Stimulated activated effector memory CD8-positive, alpha-beta T cell treated with anti-CD3 and anti-CD28 coated beads, Interleukin-12 subunit alpha, Interleukin-12 subunit beta, amount 100 ng/mL, for 72 hours (primary cell): ENCODE data around the gene PEX13.
"Not testable (repeated sequence)": the region's sequence is repeated elsewhere in the genome, so short reads cannot be mapped to it uniquely, and the experiment has no call there.

ENCODE experiments used
- ATAC-seq: fragments of 150-1000 bp; cut with Tn5 transposase; 2 replicates; pipeline ENCODE4 v1.10.0; 2021
- DNase-seq, 2 donors: peaks; one replicate each; pipeline ENCODE4 v3.0.0; 2021 to 2022; ENCODE audit warnings: low spot score in 2 of 2
- H3K27ac Mint-ChIP-seq: one replicate; pipeline ENCODE4 v1.8.0; 2022; ENCODE audit warnings: mild to moderate bottlenecking, mixed read lengths
- H3K36me3 Mint-ChIP-seq: one replicate; pipeline ENCODE4 v1.8.0; 2022; ENCODE audit warnings: mild to moderate bottlenecking, mixed read lengths
- H3K4me1 Mint-ChIP-seq: one replicate; pipeline ENCODE4 v1.8.0; 2022; ENCODE audit warnings: mixed read lengths
- H3K4me3 Mint-ChIP-seq: one replicate; pipeline ENCODE4 v1.8.0; 2022; ENCODE audit warnings: mild to moderate bottlenecking, mixed read lengths
- H3K9me3 Mint-ChIP-seq: one replicate; pipeline ENCODE4 v1.8.0; 2022; ENCODE audit warnings: mixed read lengths

Gene PEX13

DNA sequence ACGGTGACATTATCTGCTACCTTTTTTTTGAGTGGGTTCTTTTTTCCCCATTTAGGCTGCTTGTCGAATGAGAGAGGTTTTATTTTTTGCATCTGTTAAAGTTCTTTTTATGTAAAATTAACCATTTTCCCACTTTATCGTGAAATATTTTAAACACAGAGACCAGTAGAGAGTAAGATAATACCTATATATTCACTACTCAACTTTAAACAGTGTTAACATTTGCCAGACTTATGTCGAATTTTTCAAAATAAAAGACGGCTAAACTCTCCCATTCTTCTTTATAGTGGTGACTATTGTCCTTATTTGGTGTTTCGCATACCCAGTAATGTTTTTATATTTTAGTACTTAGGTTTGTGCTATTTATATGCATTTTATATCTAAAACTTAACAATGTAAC lies 1.3 kb downstream of the PEX13 start:
- ATAC-seq (no peak), DNase-seq (no peak)
- peaks cover 22% of the 10 kb centered on the region for H3K4me1 Mint-ChIP-seq
- peak overlapping the region; percentile 93 for H3K4me3 Mint-ChIP-seq
- no peak overlapping the region for H3K27ac Mint-ChIP-seq
- no peaks in the 10 kb centered on the region for H3K9me3 Mint-ChIP-seq
- peaks cover 11% of the 10 kb centered on the region for H3K36me3 Mint-ChIP-seq

GRCh38 chr2:61021228-61021660 lies 3.7 kb downstream of the PEX13 start:
- Mint-ChIP-seq H3K27ac (no peak overlapping the region), H3K4me1 (peaks cover 20% of the 10 kb centered on the region), H3K9me3 (no peaks in the 10 kb centered on the region), H3K4me3 (no peak overlapping the region), H3K36me3 (peaks cover 21% of the 10 kb centered on the region)
- no peak for DNase-seq
- ATAC-seq = no peak

DNA sequence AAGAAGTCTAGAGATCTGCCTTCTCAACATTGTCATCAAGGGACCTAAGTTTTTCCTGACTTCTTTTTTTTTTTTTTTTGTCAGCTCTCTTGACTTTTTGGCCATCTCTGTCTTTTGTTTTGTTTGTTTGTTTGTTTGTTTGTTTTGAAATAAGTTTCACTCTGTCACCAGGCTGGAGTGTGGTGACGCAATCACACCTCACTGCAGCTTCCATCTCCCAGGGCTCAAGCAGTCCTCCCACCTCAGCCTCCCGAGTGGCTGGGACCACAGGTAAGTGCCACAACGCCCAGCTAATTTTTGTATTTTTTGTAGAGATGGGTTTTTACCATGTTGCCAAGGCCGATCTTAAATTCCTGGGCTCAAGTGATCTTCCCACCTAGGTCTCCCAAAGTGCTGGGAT lies 6.2 kb downstream of the PEX13 start:
- Mint-ChIP-seq H3K27ac (no peak overlapping the region), H3K4me1 (peaks cover 12% of the 10 kb centered on the region), H3K9me3 (no peaks in the 10 kb centered on the region), H3K36me3 (peaks cover 40% of the 10 kb centered on the region), H3K4me3 (no peak overlapping the region)
- ATAC-seq (no peak), DNase-seq (no peak)

GRCh38 chr2:61029533-61029932 lies 12.0 kb downstream of the PEX13 start:
- H3K4me1 Mint-ChIP-seq = no peaks in the 10 kb centered on the region
- no peak overlapping the region for H3K4me3 Mint-ChIP-seq
- no peaks in the 10 kb centered on the region for H3K9me3 Mint-ChIP-seq
- H3K27ac Mint-ChIP-seq = no peak overlapping the region
- H3K36me3 Mint-ChIP-seq = peaks cover 59% of the 10 kb centered on the region
- no peak for ATAC-seq
- DNase-seq = no peak

DNA sequence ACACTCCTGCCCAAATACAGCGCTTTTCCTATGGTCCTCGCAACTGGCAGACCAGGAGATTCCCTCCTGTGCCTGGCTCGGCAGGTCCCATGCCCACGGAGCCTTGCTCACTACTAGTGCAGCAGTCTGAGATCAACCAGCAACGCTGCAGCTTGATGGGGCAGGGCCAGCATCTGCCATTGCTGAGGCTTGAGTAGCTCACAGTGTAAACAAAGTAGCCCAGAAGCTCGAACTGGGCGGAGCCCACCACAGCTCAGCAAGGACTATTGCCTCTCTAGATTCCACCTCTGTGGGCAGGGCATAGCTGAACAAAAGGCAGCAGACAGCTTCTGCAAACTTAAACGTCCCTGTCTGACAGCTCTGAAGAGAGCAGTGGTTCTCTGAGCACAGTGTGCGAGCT lies 17.1 kb downstream of the PEX13 start:
- not testable (repeated sequence) for H3K27ac Mint-ChIP-seq, H3K4me3 Mint-ChIP-seq, H3K9me3 Mint-ChIP-seq, DNase-seq, ATAC-seq
- Mint-ChIP-seq H3K4me1 (peaks cover 12% of the 10 kb centered on the region), H3K36me3 (peaks cover 44% of the 10 kb centered on the region)

GRCh38 chr2:61036643-61037042 lies 19.1 kb downstream of the PEX13 start:
- Mint-ChIP-seq H3K4me1 (peaks cover 28% of the 10 kb centered on the region), H3K36me3 (peaks cover 33% of the 10 kb centered on the region)
- H3K4me3 Mint-ChIP-seq, H3K27ac Mint-ChIP-seq, DNase-seq, H3K9me3 Mint-ChIP-seq, ATAC-seq: not testable (repeated sequence)

- peaks cover 33% of the 10 kb centered on the region for H3K4me1 Mint-ChIP-seq
- ATAC-seq (no peak), DNase-seq (no peak)
- no peak overlapping the region for H3K27ac Mint-ChIP-seq
- no peaks in the 10 kb centered on the region for H3K9me3 Mint-ChIP-seq
- no peak overlapping the region for H3K4me3 Mint-ChIP-seq
- H3K36me3 Mint-ChIP-seq = peaks cover 37% of the 10 kb centered on the region
These were observed 25.3 kb downstream of the PEX13 start for GRCh38 chr2:61042807-61043206.

GRCh38 chr2:61044636-61045035 lies 27.1 kb downstream of the PEX13 start:
- DNase-seq (no peak), ATAC-seq (peak; percentile 85)
- H3K4me3 Mint-ChIP-seq = no peak overlapping the region
- H3K9me3 Mint-ChIP-seq = no peaks in the 10 kb centered on the region
- peaks cover 55% of the 10 kb centered on the region for H3K36me3 Mint-ChIP-seq
- H3K4me1 Mint-ChIP-seq = peaks cover 30% of the 10 kb centered on the region
- H3K27ac Mint-ChIP-seq = peak overlapping the region; percentile 51

- Mint-ChIP-seq H3K4me3 (no peak overlapping the region), H3K27ac (no peak overlapping the region), H3K4me1 (peaks cover 25% of the 10 kb centered on the region), H3K9me3 (no peaks in the 10 kb centered on the region), H3K36me3 (peaks cover 61% of the 10 kb centered on the region)
- DNase-seq (no peak), ATAC-seq (no peak)
These were observed 27.7 kb downstream of the PEX13 start for GRCh38 chr2:61045226-61045625.

- ATAC-seq (no peak), DNase-seq (no peak)
- H3K4me1 Mint-ChIP-seq = peaks cover 20% of the 10 kb centered on the region
- no peak overlapping the region for H3K27ac Mint-ChIP-seq
- H3K36me3 Mint-ChIP-seq = peaks cover 69% of the 10 kb centered on the region
- H3K9me3 Mint-ChIP-seq = no peaks in the 10 kb centered on the region
- H3K4me3 Mint-ChIP-seq = no peak overlapping the region
These were observed 28.5 kb downstream of the PEX13 start for GRCh38 chr2:61045999-61046398.

GRCh38 chr2:61055557-61055956 lies 38.0 kb downstream of the PEX13 start:
- H3K9me3 Mint-ChIP-seq = no peaks in the 10 kb centered on the region
- DNase-seq = no peak
- H3K4me3 Mint-ChIP-seq = no peak overlapping the region
- H3K27ac Mint-ChIP-seq = no peak overlapping the region
- ATAC-seq = no peak
- no peaks in the 10 kb centered on the region for H3K4me1 Mint-ChIP-seq
- peaks cover 45% of the 10 kb centered on the region for H3K36me3 Mint-ChIP-seq

DNA sequence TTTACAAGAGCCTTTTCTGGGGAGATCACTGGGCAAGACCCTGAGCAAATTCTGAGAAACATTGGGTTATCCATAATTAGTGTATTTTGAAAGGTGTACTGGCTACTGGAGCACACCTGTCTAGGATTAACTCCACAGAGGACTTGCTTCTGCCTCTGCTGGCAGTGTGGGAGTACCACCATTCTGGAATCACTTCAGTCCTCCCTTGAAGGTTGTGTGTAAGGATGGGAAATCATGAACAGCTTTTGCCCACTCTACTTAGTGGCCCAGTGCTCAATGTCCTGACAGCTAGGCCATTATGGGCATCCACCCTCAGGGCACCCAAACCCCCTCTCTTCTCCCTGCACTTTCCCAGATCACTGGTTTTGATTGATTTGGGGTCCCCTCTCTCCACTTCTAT lies 40.0 kb downstream of the PEX13 start:
- H3K36me3 Mint-ChIP-seq = peaks cover 29% of the 10 kb centered on the region
- H3K9me3 Mint-ChIP-seq = no peaks in the 10 kb centered on the region
- no peak overlapping the region for H3K27ac Mint-ChIP-seq
- no peak for DNase-seq
- no peaks in the 10 kb centered on the region for H3K4me1 Mint-ChIP-seq
- no peak for ATAC-seq
- no peak overlapping the region for H3K4me3 Mint-ChIP-seq

DNA sequence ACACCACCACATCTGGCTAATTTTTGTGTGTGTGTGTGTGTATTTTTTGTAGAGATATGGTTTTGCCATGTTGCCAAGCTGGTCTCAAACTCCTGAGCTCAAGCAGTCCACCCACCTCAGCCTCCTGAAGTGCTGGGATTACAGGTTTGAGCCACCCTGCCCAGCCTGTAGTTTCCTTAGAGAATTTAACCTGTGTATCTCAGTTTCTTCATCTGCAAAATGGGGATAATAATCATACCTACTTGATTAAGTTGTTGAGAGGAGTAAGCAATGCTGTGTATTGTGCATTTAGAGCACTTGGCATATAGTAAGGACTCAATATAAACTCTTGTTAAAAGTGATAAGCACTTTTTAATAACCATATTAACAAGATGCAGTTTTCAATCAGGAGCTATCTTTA lies 41.9 kb downstream of the PEX13 start:
- peaks cover 16% of the 10 kb centered on the region for H3K36me3 Mint-ChIP-seq
- H3K27ac Mint-ChIP-seq = no peak overlapping the region
- H3K9me3 Mint-ChIP-seq = no peaks in the 10 kb centered on the region
- H3K4me3 Mint-ChIP-seq = no peak overlapping the region
- no peak for DNase-seq
- H3K4me1 Mint-ChIP-seq = no peaks in the 10 kb centered on the region
- ATAC-seq = no peak

- no peaks in the 10 kb centered on the region for H3K9me3 Mint-ChIP-seq
- peak; percentile 99 for ATAC-seq
- peaks cover 6% of the 10 kb centered on the region for H3K4me1 Mint-ChIP-seq
- peak within 1 kb of the TSS; percentile 82 for H3K4me3 Mint-ChIP-seq
- H3K27ac Mint-ChIP-seq = peak within 1 kb of the TSS; percentile 81
- DNase-seq = peak; percentile 78 to 90
- H3K36me3 Mint-ChIP-seq = peaks cover 11% of the 10 kb centered on the region
These were observed 48.5 kb downstream of the PEX13 start, which contains the start of gene SANBR for GRCh38 chr2:61065714-61066709. TSS of gene SANBR (plus strand) at chr2:61065871. CDS start at chr2:61070351, 4,480 bp downstream.

DNA sequence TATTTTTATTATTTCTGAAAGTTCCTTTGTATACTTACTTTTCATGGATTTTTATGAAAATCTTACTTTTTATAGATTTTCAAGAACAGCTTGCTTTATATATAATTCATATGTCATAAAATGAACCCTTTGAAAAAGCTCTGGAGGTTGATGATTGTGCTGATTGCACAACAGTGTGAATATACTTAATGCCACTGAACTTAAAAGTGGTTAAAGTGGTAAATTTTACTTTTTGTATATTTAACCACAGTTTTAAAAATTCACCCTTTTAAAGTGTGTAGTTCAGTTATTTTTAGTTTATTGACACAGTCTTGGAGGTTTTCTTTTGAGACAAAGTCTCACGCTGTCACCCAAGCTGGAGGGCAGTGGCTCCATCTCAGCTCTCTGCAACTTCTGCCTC lies 56.6 kb downstream of the PEX13 start:
- no peaks in the 10 kb centered on the region for H3K9me3 Mint-ChIP-seq
- no peak for ATAC-seq
- no peak for DNase-seq
- no peak overlapping the region for H3K4me3 Mint-ChIP-seq
- H3K27ac Mint-ChIP-seq = no peak overlapping the region
- no peaks in the 10 kb centered on the region for H3K4me1 Mint-ChIP-seq
- peaks cover 26% of the 10 kb centered on the region for H3K36me3 Mint-ChIP-seq

GRCh38 chr2:61085883-61086282 lies 68.4 kb downstream of the PEX13 start:
- H3K27ac Mint-ChIP-seq = no peak overlapping the region
- DNase-seq (no peak), ATAC-seq (no peak)
- H3K36me3 Mint-ChIP-seq = no peaks in the 10 kb centered on the region
- H3K4me3 Mint-ChIP-seq = no peak overlapping the region
- no peaks in the 10 kb centered on the region for H3K9me3 Mint-ChIP-seq
- H3K4me1 Mint-ChIP-seq = no peaks in the 10 kb centered on the region
